Activated CD4-positive, CD25-positive, alpha-beta regulatory T cell treated with anti-CD3 and anti-CD28 coated beads, Interleukin-2, amount 50 U/mL, for 72 hours (primary cell): ENCODE data around the gene PPP2R5D.

ENCODE experiments used
- DNase-seq: peaks from one replicate; pipeline ENCODE4 v3.0.0; 2021

Gene PPP2R5D

DNA sequence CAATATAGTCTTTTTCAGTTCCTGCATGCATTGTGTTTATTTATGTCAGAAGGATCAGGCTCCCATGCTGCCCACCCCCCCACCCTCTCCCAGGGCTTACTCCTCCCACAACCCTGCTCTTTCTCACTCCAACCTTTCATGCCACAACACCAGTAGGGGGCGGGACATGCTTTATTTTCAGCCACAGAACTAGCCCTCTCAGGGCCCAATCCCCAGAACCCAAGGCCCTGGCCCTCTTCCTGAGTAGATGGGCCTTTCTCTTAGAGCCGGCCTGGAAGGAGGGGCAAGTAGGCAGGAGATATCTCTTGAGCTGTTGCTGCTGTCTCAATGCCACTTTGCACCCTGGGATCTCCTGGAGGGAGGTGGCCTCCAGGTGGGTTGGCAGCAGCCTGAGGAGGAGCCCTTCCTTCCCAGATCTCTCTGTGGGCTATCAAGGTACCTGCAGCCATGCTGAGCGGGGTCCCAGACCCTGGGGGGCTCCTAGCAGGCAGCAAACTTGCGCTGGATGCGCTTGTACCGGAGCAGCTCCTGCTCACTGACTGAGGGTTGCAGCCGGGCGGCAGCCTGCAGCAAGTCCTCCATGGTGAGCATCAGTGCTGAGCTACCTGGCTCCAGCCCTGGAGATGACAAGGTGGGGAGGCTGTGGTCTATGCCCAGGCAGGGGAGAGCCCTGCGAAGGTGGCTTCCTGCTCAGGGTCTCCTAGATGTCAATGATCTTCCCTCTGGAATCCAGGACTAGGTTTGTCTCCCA is 20.3 kb upstream of the PPP2R5D start:
- no peak for DNase-seq

DNA sequence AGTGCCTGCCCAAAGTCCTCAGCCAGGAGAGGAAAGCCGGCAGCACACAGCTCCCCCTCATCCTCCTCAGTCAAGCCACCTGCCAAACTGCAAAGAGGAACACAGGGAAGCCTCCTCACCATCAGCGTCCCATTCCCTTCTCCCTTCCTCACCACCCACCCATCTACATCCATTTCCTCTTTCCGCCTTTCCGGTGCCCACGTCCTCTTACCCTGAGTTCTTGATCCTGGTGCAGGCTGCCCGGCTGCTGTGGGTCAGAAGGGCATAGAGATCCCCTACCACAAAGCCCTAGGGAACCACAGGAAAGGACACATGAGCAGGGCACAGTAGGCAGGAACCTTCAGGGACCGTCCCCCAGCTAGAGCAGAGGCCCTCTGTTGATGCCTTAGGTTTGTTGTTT is 17.8 kb upstream of the PPP2R5D start:
- DNase-seq: no peak

DNA sequence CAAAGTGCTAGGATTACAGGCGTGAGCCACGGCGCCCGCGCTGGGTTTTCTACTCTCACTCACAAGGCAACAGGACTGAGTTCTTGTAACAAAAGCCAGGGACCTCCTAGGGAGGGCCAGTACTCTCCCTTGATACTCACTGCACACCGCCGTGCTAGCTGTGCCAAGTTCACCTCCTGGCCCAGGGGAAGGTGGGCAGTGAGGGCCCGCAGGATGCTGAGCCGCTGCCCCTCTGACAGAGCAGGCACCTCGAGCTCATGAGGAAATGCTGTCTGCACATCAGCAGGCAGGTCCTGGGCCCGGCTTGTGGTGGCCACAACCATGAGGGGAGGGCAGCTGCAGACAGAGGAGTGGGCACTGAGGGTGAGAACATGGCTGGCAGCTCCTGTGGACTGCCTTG is 17.1 kb upstream of the PPP2R5D start:
- no peak for DNase-seq

DNA sequence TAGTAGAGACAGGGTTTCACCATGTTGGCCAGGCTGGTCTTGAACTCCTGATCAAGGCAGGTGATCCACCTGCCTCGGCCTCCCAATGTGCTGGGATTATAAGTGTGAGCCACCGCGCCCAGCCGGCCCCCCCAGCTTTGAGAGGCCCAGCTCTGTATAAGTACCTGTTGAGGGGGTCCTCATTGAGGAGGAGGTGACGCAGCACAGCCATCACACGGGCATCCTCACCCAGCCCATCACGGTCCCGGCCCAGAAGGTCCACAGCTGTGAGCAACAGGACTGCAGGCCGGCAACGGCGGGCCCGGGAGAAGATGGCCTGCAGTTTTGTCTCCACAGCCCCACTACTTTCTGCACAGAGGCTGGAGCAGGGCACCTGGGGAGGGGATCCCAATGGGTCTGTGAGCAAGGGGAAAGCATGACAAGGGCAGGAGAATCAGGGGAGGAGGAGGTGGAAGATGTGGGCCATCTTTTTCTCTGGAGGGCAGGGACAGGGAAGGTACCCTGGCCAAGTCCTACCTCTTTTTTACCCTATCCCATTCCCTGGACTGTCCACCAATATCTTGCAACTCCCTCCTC is 16.2 kb upstream of the PPP2R5D start:
- DNase-seq: no peak

DNA sequence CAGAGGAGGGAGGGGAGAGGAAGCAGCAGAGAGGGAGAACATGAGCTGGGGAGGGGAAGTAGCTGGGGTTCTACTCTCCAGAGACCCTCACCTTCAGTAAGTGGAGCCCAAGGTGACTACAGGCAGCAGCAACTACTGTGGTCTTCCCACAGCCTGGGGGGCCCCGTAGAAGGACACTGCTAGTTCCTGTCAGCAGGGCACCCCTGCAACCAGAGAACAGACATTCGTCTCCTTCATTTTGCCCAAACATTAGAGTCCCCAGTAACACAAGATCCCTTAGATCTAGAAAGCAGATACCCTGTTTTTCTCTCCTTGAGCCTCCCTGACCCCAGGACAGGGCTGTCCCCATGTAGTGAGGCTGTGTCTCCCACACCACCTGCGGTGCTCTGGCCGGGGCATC is 15.6 kb upstream of the PPP2R5D start:
- DNase-seq: no peak

DNA sequence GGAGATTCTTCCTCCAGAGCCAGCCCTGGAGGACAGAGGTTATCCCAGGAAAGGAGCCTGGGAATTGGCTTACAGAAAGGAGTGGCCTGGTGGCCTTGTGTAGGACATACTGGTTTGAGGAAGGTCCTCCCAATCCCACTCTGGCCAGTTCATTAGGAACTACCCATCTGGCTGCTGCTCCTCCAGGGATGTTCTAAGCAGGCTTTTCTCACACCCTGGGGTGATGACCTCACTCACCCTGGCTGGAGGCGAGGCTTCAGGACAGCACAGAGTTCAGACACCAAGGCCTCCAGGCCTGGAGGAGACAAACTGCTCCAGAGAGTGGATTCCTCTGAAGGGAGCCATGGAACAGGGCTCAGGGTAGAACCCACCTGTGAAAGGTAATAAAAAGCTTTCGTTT is 14.9 kb upstream of the PPP2R5D start:
- DNase-seq: no peak

DNA sequence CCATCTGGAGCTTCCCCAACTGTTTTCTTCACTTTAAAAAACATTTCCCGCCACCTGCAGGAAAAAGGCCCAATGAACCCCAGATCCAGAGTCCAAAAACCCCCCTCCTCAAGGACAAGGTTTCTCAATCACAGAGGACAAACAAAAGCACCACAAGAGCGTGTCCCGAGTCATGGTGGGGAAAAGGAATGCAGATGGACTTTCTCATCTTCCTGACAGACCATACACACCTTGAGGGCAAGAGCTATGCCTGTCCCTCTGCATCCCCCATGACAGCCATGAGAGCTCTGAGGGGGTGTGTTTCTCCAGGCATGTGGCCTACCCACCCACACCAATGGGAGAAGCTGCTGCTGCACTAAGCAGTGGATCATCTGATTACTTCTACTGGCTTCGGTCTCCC is 14.4 kb upstream of the PPP2R5D start:
- no peak for DNase-seq

DNA sequence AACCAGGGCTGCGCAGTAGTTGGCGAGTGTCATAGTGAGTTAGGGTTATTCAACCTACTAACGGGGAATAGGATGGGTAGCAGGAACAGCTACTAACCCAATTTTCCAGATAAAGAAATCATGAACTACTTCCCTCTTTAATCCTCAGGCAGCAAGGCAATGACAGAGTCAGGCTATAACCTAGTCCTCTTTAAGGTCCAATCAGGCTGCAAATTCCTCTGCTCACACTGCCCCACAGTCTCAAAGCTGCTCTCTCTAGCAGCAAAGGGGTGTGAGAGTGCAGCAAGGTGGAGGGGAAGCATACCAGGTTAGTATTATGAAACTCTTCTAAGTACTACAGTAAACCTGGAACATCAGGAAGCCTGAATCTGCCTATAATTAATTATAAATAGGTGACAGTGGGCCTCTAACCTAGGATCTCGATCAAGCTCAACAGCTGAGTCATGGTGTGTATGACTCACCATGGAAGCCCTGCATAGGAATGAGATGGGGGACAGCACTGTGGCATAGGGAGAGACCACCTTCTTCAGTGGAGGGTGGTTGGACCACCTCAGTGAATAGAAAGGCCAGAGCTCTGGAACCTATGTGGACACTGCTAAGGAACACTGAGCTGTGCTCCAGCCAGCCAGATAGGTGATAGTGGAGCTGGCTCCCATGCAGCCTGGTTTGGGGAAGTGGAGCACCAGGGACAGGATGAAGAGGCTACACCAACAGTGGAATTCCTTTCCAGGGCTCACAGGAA is 13.3 kb upstream of the PPP2R5D start:
- no peak for DNase-seq

DNA sequence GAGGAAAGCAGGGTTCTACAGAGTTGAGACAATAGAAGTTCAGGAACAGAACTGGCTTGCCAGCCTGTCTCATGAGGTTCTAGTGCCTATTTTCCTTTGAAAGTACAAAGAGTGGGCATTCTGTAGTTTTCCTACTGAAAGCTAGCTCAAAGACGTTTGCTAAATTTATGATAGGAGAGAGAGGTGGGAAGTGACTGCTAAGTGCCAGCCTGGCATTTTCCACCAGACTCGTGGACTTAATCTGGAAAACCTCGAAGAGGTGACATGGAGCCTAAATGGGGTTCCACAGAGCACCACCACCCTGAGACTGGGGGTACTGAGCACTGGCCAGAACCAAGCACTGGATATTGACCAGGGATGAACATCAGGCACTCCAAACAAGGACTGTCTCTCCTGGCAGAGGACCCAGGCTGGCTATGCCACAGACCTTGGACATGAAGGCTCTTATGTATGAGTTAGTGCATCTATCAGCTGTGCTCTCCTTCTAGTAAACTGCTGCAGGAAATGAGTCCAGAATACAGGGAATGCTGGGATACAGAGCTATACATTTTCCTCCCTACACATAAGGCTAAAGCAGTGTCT is 12.5 kb upstream of the PPP2R5D start:
- no peak for DNase-seq

DNA sequence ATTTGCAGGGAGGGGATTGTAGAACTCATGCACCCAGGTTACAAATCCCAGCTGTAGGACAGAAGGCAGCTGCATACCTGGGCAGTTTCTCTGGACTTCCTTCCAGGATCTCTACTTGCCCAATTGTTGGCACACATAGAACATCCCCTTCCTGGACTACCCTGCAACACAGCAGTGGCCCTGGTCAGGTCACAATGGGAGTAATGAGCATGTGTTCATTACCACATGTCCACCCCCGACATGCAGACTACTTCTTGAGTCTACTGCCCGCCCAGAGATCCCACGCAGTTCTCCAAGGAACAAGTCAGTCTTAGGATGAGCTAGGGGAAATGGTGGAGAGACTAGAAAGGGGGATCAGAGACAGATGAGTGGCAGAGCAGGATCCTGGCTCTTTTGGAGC is 10.4 kb upstream of the PPP2R5D start:
- no peak for DNase-seq

DNA sequence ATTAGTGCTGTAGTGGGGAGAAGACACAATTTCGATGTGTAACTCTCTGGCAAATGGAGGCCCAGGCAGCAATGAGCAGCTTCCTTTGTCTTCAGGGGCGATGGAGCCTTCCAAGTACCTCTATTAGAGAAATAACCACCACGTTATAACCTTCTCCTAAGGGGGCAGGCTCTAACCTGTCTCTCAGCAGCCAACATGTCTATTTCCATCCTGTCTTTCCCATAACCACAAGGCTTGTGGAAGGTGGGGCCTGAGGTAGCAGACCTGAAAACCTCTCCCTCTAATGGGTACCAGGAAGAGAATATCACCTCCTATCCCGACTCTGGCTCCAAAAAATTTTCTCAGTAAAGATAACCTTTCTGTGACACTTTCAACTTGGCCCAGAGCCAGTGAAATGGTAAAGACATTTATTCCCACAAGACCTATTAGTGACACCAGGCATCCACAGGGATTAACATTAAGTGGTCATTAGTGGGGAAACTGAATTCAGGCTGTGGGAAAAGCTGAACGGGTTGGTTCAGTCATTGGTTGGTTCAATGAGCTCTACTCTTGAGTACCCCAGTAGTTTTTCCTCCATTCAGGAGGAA is 9.4 kb upstream of the PPP2R5D start:
- no peak for DNase-seq

DNA sequence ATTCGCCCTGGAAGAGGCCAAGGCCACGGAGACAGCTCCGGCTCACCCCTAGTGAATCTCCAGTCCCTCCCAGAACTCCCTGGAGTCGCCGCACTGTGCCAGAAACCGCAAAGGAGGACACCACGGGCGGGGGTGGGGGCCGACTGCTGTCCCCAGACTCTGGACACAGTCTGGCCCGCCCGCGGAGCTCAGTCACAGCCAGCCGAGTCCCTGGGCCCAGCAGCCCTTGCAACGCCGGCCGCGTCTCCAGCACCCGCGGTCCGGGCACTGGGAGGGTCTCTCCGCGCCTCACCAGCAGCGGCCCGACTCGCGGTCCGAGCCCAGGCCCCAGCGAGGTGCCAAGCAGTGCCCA is 5.9 kb upstream of the PPP2R5D start:
- peak; percentile 40 for DNase-seq

DNA sequence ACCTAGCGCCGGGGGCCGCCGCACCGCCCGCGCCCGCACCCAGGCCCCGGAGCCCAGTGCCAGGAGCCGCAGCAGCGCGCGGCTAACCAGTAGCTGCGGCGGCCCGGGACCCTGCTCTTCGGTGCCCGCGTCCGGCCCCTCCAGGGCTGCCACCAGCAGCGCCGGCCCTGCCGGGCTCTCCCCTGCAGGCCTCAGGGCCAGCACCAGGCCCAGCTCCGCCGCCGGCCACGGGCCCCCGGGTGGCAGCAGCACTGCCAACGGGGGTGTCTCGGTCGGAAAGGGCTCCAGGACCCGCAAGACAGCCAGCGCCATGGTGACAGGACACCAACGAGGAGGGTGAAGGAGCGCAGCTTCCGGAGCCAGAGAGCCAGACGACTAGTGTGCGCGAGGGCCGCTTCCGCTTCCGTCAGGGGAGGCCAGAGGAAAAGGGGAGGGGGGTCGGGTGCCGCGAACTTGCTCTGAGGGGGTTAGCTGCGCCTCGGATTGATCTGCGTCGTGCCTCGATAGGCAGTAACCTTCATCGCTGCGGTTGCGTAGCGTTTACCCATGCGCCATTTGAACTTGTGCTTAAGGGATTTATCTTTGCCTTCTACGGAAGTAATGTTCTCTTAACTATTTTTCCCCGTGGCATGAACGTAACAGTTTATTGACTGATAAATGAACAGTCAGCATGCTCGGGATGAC is 5.4 kb upstream of the PPP2R5D start, which contains the start of gene PEX6:
Gene PEX6, minus strand, starts transcription at position 343 of the 684 bp plus-strand sequence. Its CDS starts 31 bp downstream, at position 312.
- peak; percentile 91 for DNase-seq

DNA sequence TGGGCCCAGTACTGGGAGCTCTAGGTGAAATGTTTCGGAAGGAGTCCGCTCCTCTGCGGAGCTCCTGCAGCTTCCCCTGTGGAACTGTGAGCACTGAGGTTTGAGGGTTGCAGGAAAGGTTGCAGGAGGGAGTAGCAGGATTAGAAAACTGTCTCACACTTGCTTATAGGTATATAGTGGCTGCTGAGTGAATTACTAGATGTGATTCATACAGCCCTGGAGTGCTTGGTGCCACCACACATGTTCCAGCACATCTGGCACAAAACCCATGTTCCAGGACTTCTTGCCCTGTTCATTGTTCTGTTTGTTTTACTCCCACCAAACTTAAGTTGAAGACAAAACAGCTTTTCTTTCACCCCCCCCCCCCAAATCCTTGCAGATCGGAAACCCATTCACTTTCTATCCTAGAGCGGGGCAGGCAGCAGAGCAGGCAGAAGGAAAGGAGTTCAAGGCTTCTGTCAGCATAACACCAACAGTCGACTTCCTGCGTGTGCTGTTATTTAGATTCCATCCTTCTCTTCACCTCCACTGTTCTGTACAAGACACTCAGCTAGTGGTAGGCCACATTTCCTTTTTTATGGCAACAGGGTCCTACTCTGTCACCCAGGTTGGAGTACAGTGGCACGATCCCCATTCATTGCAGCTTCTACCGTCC is 4.7 kb upstream of the PPP2R5D start:
- DNase-seq: no peak

DNA sequence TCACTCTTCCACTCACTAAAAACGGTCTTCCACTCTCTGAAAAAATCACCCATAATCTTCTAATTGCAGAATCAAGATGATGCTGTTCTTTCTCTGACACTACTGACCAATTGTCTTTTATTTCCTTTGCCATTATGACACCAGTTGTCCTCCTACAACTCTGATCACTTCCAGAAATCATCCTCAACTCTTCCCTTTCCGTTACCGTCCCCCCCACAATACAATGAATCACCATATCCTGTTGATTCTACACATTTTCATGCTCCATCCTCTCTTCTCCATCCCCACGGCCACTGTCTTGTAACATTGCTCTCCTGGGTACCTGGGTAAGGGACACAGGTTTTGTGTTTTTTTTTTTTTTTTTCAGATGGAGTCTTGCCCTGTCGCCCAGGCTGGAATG is 2.5 kb upstream of the PPP2R5D start:
- no peak for DNase-seq

DNA sequence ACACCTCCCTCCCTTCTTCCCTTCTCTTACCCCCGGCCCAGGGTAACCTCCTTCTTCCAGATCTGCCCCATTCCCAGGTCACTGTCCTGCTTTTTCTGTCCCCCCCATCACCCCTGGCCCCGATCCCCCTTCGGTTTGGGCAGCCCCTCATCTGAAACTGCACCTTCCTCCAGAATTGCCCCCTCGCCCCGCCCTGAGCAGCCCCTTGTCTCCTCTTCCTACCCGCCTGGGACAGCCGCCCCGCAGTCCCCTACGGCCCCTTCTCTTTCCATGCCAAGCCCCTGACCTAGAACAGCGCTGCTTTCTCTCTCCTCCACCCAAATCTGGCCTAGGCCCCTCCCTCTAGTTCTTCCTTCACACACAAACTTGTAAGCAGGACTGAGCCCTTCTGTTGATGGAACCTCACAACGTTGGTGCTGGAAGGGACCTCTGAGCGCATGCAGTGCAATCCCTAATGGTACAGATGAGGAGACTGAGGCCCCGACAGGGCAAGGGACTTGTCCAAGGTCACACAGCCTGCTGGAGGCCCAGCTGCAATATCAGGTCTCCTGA is 630 bp downstream of the PPP2R5D start:
- peak; percentile 35 for DNase-seq

DNA sequence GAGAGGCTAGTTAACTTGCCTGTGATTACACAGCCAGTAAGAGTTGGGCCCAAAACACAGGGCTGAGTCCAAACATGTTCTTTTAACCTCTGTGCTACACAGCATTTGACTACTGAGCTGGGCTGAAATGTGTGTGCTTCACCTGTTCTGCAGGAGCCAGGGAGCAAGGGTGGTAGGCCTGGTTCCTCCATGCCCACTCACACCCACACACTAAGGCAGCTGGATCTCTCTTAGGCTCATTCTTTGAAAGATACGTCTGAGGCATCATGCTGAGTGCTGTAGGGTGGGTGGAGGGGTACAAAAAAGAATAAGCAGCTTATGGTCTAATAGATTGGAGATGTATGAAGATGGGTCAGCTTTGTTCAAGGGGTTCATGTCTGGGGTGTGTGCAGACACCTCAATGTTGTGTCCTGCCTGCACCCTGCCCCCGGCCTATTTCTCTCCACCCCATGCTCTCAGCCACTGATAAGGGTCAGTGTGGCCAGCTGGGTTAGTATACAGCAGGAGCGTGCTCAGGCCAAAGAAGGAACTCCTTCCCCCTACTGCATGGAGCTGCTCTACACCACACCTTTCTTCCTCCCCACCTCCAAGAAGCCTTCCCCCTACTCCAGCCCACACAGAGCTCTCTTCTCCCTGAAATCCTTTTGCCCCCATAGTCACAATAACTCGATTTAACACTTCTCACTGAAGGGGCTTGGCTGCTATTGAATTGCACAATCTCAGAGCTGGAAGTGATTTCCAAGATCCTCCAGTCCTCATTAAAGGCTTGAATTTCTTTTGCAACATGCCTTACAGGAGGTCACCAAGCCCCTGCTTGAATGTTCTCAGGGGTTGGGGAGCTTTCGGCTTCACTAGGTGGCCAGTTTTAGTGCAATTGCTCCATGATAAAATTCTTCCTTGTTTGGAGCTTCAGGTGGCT is 3.4 kb downstream of the PPP2R5D start:
- DNase-seq: no peak

DNA sequence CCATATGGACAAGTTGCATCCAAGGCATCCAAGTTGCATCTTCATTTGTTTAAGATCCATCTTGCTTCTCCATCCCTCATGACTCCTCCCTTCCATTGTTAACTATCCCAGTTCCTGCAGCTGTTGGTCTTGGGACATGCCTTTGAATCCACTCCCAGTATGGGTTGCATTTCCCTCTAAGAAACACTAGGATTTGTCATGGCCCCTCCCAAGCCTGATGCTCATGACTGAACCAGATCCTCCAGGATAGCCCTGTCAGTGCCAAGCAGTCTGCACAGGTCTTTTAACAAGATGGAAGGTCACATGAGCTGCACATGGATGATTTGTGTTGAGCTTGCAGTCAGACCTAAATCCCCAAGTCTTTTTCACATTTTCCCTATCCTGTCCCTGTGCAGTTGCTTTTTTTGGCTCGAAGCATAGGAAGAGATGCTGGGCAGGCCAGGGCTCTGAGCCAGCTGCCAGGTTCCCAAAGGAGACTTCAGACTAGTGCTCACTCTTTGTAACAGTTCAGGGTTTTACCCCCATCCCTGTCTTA is 4.2 kb downstream of the PPP2R5D start:
- no peak for DNase-seq

DNA sequence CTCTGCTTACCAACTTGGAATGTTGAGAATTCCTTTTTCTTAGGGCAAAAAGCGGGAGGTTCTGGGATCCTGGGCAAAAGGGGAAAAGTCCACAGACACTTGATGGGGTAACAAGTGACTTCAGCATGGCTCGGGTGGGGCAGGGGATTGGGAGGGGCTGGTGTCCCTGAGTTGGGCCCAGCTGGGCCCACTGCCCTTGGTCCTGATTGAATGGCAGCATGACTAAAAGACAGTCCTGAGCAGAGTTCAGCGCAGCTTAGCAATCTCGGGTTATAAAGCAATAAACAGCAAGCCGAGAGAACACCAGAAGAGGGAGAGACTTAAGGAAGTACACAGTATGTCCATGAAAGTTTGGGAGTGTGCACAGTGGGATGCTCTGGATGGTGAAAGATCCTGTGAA is 5.6 kb downstream of the PPP2R5D start:
- DNase-seq: no peak

DNA sequence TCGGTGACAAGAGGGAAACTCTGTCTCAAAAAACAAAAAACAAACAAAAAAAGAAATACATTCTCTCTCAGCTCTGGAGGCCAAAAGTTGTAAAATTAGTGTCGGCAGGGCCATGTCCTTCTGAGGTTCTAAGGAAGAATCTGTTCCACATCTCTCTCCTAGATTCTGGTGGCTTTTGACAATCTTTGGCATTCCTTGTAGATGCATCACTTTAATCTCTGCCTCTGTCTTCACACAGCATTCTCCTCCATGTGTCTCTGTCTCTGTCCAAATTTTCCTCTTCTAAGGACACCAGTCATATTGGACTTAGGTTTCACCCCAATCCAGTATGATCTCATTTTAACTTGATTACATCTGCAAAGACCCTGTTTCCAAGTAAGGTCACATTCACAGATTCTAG is 9.1 kb downstream of the PPP2R5D start:
- no peak for DNase-seq

DNA sequence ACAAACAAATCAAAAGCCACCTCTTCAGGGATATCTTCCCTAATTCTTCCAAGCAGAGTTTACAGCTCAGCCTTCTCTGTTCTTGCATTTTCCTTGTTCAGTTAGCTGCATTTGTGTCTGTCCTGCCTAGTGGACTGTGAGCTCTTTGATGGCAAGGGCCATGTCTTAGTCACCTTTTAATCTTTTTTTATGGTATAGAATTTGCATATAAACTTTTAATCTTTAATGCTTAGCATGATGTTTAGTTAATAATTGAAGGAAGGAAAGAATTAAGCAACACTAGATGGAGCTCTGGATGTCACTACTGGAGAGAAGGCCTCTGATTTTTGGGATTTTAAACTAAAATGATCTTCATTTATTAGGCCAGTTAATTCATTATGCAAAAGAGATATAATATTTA is 12.1 kb downstream of the PPP2R5D start:
- DNase-seq: no peak
